HEK293 (cell line): ENCODE results near the gene EOMES.

Experiments
- EGR2 ChIP-seq: fragments of 450-650 bp; formaldehyde crosslinking; IDR thresholded peaks from 2 replicates; pipeline ENCODE4 v1.5.1; 2016; ENCODE audit warnings: low read depth, missing biosample characterization, missing genetic modification characterization
- MYNN ChIP-seq: fragments of 450-650 bp; formaldehyde crosslinking; IDR thresholded peaks from 2 replicates; pipeline ENCODE4 v1.5.1; 2016; ENCODE audit warnings: missing biosample characterization, missing genetic modification characterization, borderline replicate concordance
- REPIN1 ChIP-seq: fragments of 450-650 bp; formaldehyde crosslinking; IDR thresholded peaks from 2 replicates; pipeline ENCODE4 v1.5.1; 2017; ENCODE audit warnings: missing biosample characterization, missing genetic modification characterization, low read depth
- TCF7L2 ChIP-seq: IDR thresholded peaks from 2 replicates; pipeline ENCODE4 v1.6.1; 2011; ENCODE audit warnings: low read depth, mild to moderate bottlenecking, inconsistent platforms, low read length, moderate library complexity, borderline replicate concordance
- ZBTB7A ChIP-seq: fragments of 450-650 bp; formaldehyde crosslinking; IDR thresholded peaks from 2 replicates; pipeline ENCODE4 v1.5.1; 2016; ENCODE audit warnings: low read depth, missing biosample characterization, missing genetic modification characterization
- ZFP37 ChIP-seq: fragments of 450-650 bp; formaldehyde crosslinking; IDR thresholded peaks from 2 replicates; pipeline ENCODE4 v1.5.1; 2016; ENCODE audit warnings: missing biosample characterization, missing genetic modification characterization
- ZNF239 ChIP-seq: fragments of 450-650 bp; formaldehyde crosslinking; IDR thresholded peaks from 2 replicates; pipeline ENCODE4 v1.5.1; 2016; ENCODE audit warnings: missing biosample characterization, missing genetic modification characterization
- ZNF24 ChIP-seq: fragments of 450-650 bp; formaldehyde crosslinking; IDR thresholded peaks from 2 replicates; pipeline ENCODE4 v1.5.1; 2016; ENCODE audit warnings: missing biosample characterization, missing genetic modification characterization
- ZNF324 ChIP-seq: fragments of 450-650 bp; formaldehyde crosslinking; IDR thresholded peaks from 2 replicates; pipeline ENCODE4 v1.5.1; 2016; ENCODE audit warnings: missing biosample characterization, missing genetic modification characterization
- ZNF350 ChIP-seq: fragments of 450-650 bp; formaldehyde crosslinking; IDR thresholded peaks from 2 replicates; pipeline ENCODE4 v1.5.0; 2017; ENCODE audit warnings: missing biosample characterization, mild to moderate bottlenecking, missing genetic modification characterization
- ZNF433 ChIP-seq: fragments of 450-650 bp; formaldehyde crosslinking; IDR thresholded peaks from 2 replicates; pipeline ENCODE4 v1.5.1; 2016; ENCODE audit warnings: missing biosample characterization, missing genetic modification characterization, low read depth
- TF ChIP-seq, protein P1 (sequence below): fragments of 450-650 bp; formaldehyde crosslinking; IDR thresholded peaks from 2 replicates; pipeline ENCODE4 v1.5.1; 2016; ENCODE audit warnings: missing biosample characterization, missing genetic modification characterization
- TF ChIP-seq, protein P2 (sequence below): fragments of 450-650 bp; formaldehyde crosslinking; IDR thresholded peaks from 2 replicates; pipeline ENCODE4 v1.5.1; 2016; ENCODE audit warnings: missing biosample characterization, missing genetic modification characterization

DNA sequence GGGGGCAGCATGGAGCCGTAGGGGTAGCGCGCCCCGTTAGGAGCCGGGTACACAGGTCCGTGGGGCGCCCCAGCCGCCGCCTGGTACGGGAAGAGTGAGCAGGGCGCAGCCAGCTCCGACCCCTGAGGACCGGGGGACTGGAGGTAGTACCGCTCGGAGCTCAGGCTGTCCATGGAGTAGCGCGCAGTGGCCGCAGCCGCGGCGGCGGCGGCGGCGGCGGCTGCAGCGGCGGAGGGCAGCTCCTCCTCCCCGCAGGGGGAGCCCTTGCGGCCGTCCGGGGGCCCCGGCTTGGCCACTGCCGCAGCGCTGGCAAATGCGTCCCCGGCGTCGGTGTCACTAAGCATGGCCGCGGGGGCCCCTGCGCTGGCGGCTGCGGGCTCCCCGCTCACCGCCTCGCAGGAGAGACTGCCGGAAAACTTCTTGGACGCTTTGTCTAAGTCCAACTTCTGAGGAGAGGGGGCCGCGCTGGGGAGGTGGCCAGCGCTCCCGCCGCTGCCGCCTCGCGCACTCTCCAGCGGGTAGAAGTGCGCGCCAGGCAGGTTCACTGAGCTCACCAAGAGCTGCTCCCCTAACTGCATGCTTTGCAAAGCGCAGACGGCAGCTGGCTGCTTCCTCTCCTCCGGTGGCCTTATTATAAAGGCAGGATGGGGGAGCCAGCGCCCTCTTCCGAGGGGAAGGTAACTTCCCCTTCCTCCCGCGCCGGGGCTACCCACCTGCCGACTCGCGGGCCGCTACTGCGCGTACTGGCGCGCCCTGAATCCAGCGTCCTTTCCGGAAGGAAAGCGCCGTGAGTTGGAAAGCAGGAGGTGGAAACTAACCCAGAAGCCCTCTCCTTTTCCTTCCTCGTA lies at the start of gene EOMES:
- TF ChIP-seq ZNF24 (tag by site-specific recombination) (no peak), ZNF350 (tag by site-specific recombination) (no peak), ZNF324 (tag by site-specific recombination) (no peak), EGR2 (no peak), TCF7L2 (no peak), ZFP37 (tag by site-specific recombination) (no peak), ZNF433 (tag by site-specific recombination) (no peak), ZNF239 (no peak), REPIN1 (tag by site-specific recombination) (no peak), MYNN (tag by site-specific recombination) (no peak), ZBTB7A (tag by site-specific recombination) (no peak)
- TF ChIP-seq, protein P1, sequence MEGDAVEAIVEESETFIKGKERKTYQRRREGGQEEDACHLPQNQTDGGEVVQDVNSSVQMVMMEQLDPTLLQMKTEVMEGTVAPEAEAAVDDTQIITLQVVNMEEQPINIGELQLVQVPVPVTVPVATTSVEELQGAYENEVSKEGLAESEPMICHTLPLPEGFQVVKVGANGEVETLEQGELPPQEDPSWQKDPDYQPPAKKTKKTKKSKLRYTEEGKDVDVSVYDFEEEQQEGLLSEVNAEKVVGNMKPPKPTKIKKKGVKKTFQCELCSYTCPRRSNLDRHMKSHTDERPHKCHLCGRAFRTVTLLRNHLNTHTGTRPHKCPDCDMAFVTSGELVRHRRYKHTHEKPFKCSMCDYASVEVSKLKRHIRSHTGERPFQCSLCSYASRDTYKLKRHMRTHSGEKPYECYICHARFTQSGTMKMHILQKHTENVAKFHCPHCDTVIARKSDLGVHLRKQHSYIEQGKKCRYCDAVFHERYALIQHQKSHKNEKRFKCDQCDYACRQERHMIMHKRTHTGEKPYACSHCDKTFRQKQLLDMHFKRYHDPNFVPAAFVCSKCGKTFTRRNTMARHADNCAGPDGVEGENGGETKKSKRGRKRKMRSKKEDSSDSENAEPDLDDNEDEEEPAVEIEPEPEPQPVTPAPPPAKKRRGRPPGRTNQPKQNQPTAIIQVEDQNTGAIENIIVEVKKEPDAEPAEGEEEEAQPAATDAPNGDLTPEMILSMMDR (tag by site-specific recombination) = peak; percentile 77
- TF ChIP-seq, protein P2, sequence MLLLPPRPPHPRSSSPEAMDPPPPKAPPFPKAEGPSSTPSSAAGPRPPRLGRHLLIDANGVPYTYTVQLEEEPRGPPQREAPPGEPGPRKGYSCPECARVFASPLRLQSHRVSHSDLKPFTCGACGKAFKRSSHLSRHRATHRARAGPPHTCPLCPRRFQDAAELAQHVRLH (tag by site-specific recombination) = 0 out of 2 replicates have a peak, but pooled peaks have one; percentile 30
